K562 (cell line): ENCODE results near the gene UNC5B. TPM values are rescaled to one million over a fixed set of nuclear protein-coding genes. Genes with fewer than 3 reads are reported as not detected.

Experiments used
- ATF3 ChIP-seq, 2 experiments: fragments of 450-650 bp in 1 of 2; sonication (generic) in 1 of 2; formaldehyde crosslinking in 1 of 2; IDR thresholded peaks in 1 of 2; conservative IDR thresholded peaks in 1 of 2; 2 replicates each; pipeline versions ENCODE4 v1.6.1 to v1.8.1; 2016 to 2023; ENCODE audit warnings: mild to moderate bottlenecking in 2 of 2, moderate library complexity in 2 of 2, inconsistent platforms in 1 of 2, missing genetic modification reagents in 1 of 2
- BHLHE40 ChIP-seq: IDR thresholded peaks from 2 replicates; pipeline ENCODE4 v1.6.1; 2011; ENCODE audit warnings: low read length, improper control_type of control experiment
- HMGXB4 ChIP-seq: sonication (generic); formaldehyde crosslinking; IDR thresholded peaks from 2 replicates; pipeline ENCODE4 v1.8.1; 2023; ENCODE audit warnings: mild to moderate bottlenecking, missing genetic modification reagents
- HNRNPUL1 ChIP-seq: fragments of 200-400 bp; formaldehyde crosslinking; IDR thresholded peaks from 2 replicates; pipeline ENCODE4 v1.6.1; 2017; ENCODE audit warnings: low read length
- LCOR ChIP-seq: sonication (generic); formaldehyde crosslinking; IDR thresholded peaks from 2 replicates; pipeline ENCODE4 v1.8.0; 2022; ENCODE audit warnings: mild to moderate bottlenecking, missing genetic modification reagents
- MIER1 ChIP-seq: fragments of 450-650 bp; IDR thresholded peaks from 2 replicates; pipeline ENCODE4 v1.6.1; 2016; ENCODE audit warnings: antibody characterized with exemption, mild to moderate bottlenecking, low read depth
- MXD1 ChIP-seq: fragments of 250-450 bp; sonication (Bioruptor Pico); IDR thresholded peaks from 2 replicates; pipeline ENCODE4 v1.8.0; 2021; ENCODE audit warnings: borderline replicate concordance, mild to moderate bottlenecking, moderate library complexity; ENCODE audit not compliant: poor library complexity, severe bottlenecking
- PATZ1 ChIP-seq: fragments of 250-450 bp; sonication (Bioruptor Pico); IDR thresholded peaks from 2 replicates; pipeline ENCODE4 v1.5.0; 2020; ENCODE audit warnings: mild to moderate bottlenecking, borderline replicate concordance
- PYGO2 ChIP-seq: fragments of 450-650 bp; IDR thresholded peaks from 2 replicates; pipeline ENCODE4 v1.6.1; 2016; ENCODE audit warnings: mild to moderate bottlenecking, missing genetic modification characterization, moderate library complexity, missing compliant biosample characterization
- SAFB2 ChIP-seq: fragments of 200-400 bp; formaldehyde crosslinking; IDR thresholded peaks from 2 replicates; pipeline ENCODE4 v1.6.1; 2018; ENCODE audit warnings: borderline replicate concordance, low read length, low read depth, moderate library complexity; ENCODE audit not compliant: severe bottlenecking
- SMAD1 ChIP-seq: fragments of 150-350 bp; IDR thresholded peaks from 2 replicates; pipeline ENCODE4 v1.6.1; 2014; ENCODE audit warnings: low read length, low read depth; ENCODE audit not compliant: partially characterized antibody
- SNIP1 ChIP-seq: fragments of 450-650 bp; IDR thresholded peaks from 2 replicates; pipeline ENCODE4 v1.7.1; 2017; ENCODE audit warnings: low read depth, mild to moderate bottlenecking
- VEZF1 ChIP-seq: fragments of 200-800 bp; sonication (Bioruptor generic); IDR thresholded peaks from 2 replicates; pipeline ENCODE4 v1.6.1; 2017; ENCODE audit warnings: missing genetic modification characterization, missing compliant biosample characterization
- ZBED1 ChIP-seq: IDR thresholded peaks from 2 replicates; pipeline ENCODE4 v1.6.1; 2014
- ZNF133 ChIP-seq: fragments of 250-450 bp; sonication (Bioruptor Pico); IDR thresholded peaks from 2 replicates; pipeline ENCODE4 v1.4.0; 2020; ENCODE audit warnings: mild to moderate bottlenecking
- ZNF23 ChIP-seq: fragments of 250-450 bp; sonication (Bioruptor Pico); IDR thresholded peaks from 2 replicates; pipeline ENCODE4 v1.4.0; 2020; ENCODE audit warnings: mild to moderate bottlenecking
- ZNF232 ChIP-seq: sonication (generic); formaldehyde crosslinking; IDR thresholded peaks from 2 replicates; pipeline ENCODE4 v1.8.0; 2022; ENCODE audit warnings: mild to moderate bottlenecking, missing genetic modification reagents
- ZNF239 ChIP-seq: fragments of 250-450 bp; sonication (Bioruptor Pico); IDR thresholded peaks from 2 replicates; pipeline ENCODE4 v1.4.0; 2020; ENCODE audit warnings: mild to moderate bottlenecking
- ZNF586 ChIP-seq: fragments of 450-650 bp; formaldehyde crosslinking; conservative IDR thresholded peaks from 2 replicates; pipeline ENCODE4 v1.4.0; 2020; ENCODE audit warnings: mild to moderate bottlenecking, moderate library complexity
- polyA plus RNA-seq, 8 experiments: library from polyadenylated mRNA; depleted of rRNA in 4 of 8; stranded (reverse) in 5 of 8; unstranded in 3 of 8; fragments of >200 nt; fragmentation: Nextera tagmentation in 2 of 8; fragmentation: Illumina TruSeq in 1 of 8; extraction: Ambion mirVana in 2 of 8; extraction: Trizol in 1 of 8; gene quantifications; 2 replicates each; pipeline versions ENCODE4 v1.2.1 to v1.2.3, GENCODE V29; 2011 to 2014; ENCODE audit warnings: inconsistent platforms in 1 of 8, missing spikeins in 1 of 8
- total RNA-seq, 7 experiments: library from RNA; depleted of rRNA in 6 of 7; stranded (reverse); fragments of >200 nt in 6 of 7; fragmentation: Illumina TruSeq in 2 of 7; extraction: Trizol in 2 of 7; gene quantifications; 2 replicates each; pipeline versions ENCODE4 v1.2.1 to v1.2.3, GENCODE V29; 2011 to 2021; ENCODE audit warnings: low replicate concordance in 1 of 7

The UNC5B gene
- total and polyA plus RNA-seq, 9 of the 15 experiments (the other 6 are each of a cell fraction or from before 2014, with no cell fraction given), result 0.10 to 8.4 (median 2.1) TPM

GRCh38 chr10:71266147-71266917, 54.0 kb downstream of the UNC5B start (continued):
- TF ChIP-seq MXD1 (CRISPR knock-in tag) (no peak), VEZF1 (CRISPR knock-in tag) (peak; percentile 75), SAFB2 (no peak), ZBED1 (no peak), PATZ1 (no peak), ZNF133 (CRISPR knock-in tag) (peak; percentile 83; the same call in 1 of the 2 replicates), ATF3 (IDR thresholded peaks at IDR 0.05) (peak; percentile 99), ATF3 (CRISPR knock-in tag; conservative IDR thresholded peaks at IDR 0.05) (no peak; the same call in 1 of the 2 replicates), ZNF232 (CRISPR knock-in tag) (no peak), MIER1 (no peak), PYGO2 (no peak), ZNF23 (CRISPR knock-in tag) (0 out of 2 replicates have a peak, but pooled peaks have one; percentile 57), SNIP1 (no peak), ZNF586 (CRISPR knock-in tag) (peak; percentile 95), HMGXB4 (CRISPR knock-in tag) (no peak), ZNF239 (CRISPR knock-in tag) (peak; percentile 39; the same call in 1 of the 2 replicates), HNRNPUL1 (no peak), LCOR (no peak; the same call in 1 of the 2 replicates), SMAD1 (no peak), BHLHE40 (peak; percentile 70)
